RWPE2 (cell line): ENCODE measurements around the gene CHD5.

ENCODE experiments used
- ATAC-seq: fragments of 200-7000 bp; cut with Tn5 transposase; 3 replicates; pipeline ENCODE4 v1.9.1; 2021; ENCODE audit warnings: low read depth
- DNase-seq: peaks from one replicate; pipeline ENCODE4 v3.0.0-alpha.2; 2020; ENCODE audit warnings: low spot score
- H3K27ac ChIP-seq: fragments of 450-650 bp; 2 replicates; pipeline ENCODE4 v1.5.1; 2017; ENCODE audit warnings: mild to moderate bottlenecking; ENCODE audit not compliant: poor library complexity, severe bottlenecking
- H3K27me3 ChIP-seq: fragments of 250-450 bp; sonication (Bioruptor Pico); 2 replicates; pipeline ENCODE4 v1.5.1; 2021; ENCODE audit warnings: mild to moderate bottlenecking, moderate library complexity; ENCODE audit not compliant: insufficient read depth, poor library complexity, severe bottlenecking
- H3K36me3 ChIP-seq: fragments of 250-450 bp; sonication (Bioruptor Pico); 2 replicates; pipeline ENCODE4 v1.5.1; 2020; ENCODE audit warnings: low read depth, mild to moderate bottlenecking, moderate library complexity
- H3K4me1 ChIP-seq: fragments of 250-450 bp; sonication (Bioruptor Pico); 2 replicates; pipeline ENCODE4 v1.5.1; 2021; ENCODE audit warnings: mild to moderate bottlenecking, moderate library complexity; ENCODE audit not compliant: insufficient read depth, poor library complexity, severe bottlenecking
- H3K4me3 ChIP-seq: fragments of 250-450 bp; sonication (Bioruptor Pico); 2 replicates; pipeline ENCODE4 v1.5.1; 2021; ENCODE audit warnings: mild to moderate bottlenecking, moderate library complexity; ENCODE audit not compliant: severe bottlenecking
- H3K9me3 ChIP-seq: fragments of 250-450 bp; sonication (Bioruptor Pico); 2 replicates; pipeline ENCODE4 v1.5.1; 2021; ENCODE audit warnings: mild to moderate bottlenecking, moderate library complexity; ENCODE audit not compliant: severe bottlenecking
- CTCF ChIP-seq: fragments of 450-650 bp; IDR thresholded peaks from one replicate; pipeline ENCODE4 v1.5.1; 2017; ENCODE audit warnings: mild to moderate bottlenecking, moderate library complexity; ENCODE audit not compliant: poor library complexity, severe bottlenecking

Gene CHD5

GRCh38 chr1:6117624-6118023 lies 62.5 kb downstream of the CHD5 start:
- H3K27me3 ChIP-seq = no peaks in the 10 kb centered on the region
- H3K9me3 ChIP-seq = peaks cover 6% of the 10 kb centered on the region
- no peak for TF ChIP-seq CTCF
- H3K4me1 ChIP-seq = no peaks in the 10 kb centered on the region
- H3K36me3 ChIP-seq = no peaks in the 10 kb centered on the region
- H3K4me3 ChIP-seq = no peak overlapping the region
- no peak overlapping the region for H3K27ac ChIP-seq
- ATAC-seq (no peak), DNase-seq (no peak)

GRCh38 chr1:6117064-6117463 lies 63.1 kb downstream of the CHD5 start:
- TF ChIP-seq CTCF = no peak
- Histone ChIP-seq H3K4me1 (no peaks in the 10 kb centered on the region), H3K27ac (no peak overlapping the region), H3K4me3 (no peak overlapping the region), H3K27me3 (no peaks in the 10 kb centered on the region), H3K36me3 (no peaks in the 10 kb centered on the region), H3K9me3 (peaks cover 6% of the 10 kb centered on the region)
- ATAC-seq (no peak), DNase-seq (no peak)

- peaks cover 6% of the 10 kb centered on the region for H3K9me3 ChIP-seq
- ATAC-seq (peak; percentile 48), DNase-seq (no peak)
- H3K27me3 ChIP-seq = no peaks in the 10 kb centered on the region
- no peak for TF ChIP-seq CTCF
- no peak overlapping the region for H3K27ac ChIP-seq
- H3K4me1 ChIP-seq = no peaks in the 10 kb centered on the region
- no peak overlapping the region for H3K4me3 ChIP-seq
- no peaks in the 10 kb centered on the region for H3K36me3 ChIP-seq
Measured at GRCh38 chr1:6116137-6116536, 64.0 kb downstream of the CHD5 start.

GRCh38 chr1:6113745-6114144 lies 66.4 kb downstream of the CHD5 start:
- H3K9me3 ChIP-seq = peaks cover 6% of the 10 kb centered on the region
- no peak for TF ChIP-seq CTCF
- ATAC-seq (no peak), DNase-seq (no peak)
- no peaks in the 10 kb centered on the region for H3K36me3 ChIP-seq
- H3K4me3 ChIP-seq = no peak overlapping the region
- H3K27me3 ChIP-seq = no peaks in the 10 kb centered on the region
- no peaks in the 10 kb centered on the region for H3K4me1 ChIP-seq
- no peak overlapping the region for H3K27ac ChIP-seq

- no peaks in the 10 kb centered on the region for H3K4me1 ChIP-seq
- H3K27ac ChIP-seq = no peak overlapping the region
- H3K4me3 ChIP-seq = no peak overlapping the region
- H3K36me3 ChIP-seq = no peaks in the 10 kb centered on the region
- no peak for DNase-seq
- no peak for TF ChIP-seq CTCF
- H3K27me3 ChIP-seq = no peaks in the 10 kb centered on the region
- peaks cover 6% of the 10 kb centered on the region for H3K9me3 ChIP-seq
- no peak for ATAC-seq
Measured at GRCh38 chr1:6113116-6113515, 67.0 kb downstream of the CHD5 start.
